Measurements from ENCODE around the gene ODF4. TPM values are rescaled to one million over a fixed set of nuclear protein-coding genes. Genes with fewer than 3 reads are reported as not detected.
A peak's percentile ranks its signal among the peaks of the same experiment; 100 is the strongest.

The ODF4 gene
- total RNA-seq, 2 experiments from 2014 or later: not detected

GRCh38 chr17:8314797-8315763, 24.6 kb upstream of the ODF4 start:
- CTCF ChIA-PET: interaction anchor here (0.7 kb wide), 1 partner anchor 14 kb away, joined by 5 read pairs; no protein-coding TSS in a partner anchor
- Mint-ChIP-seq H3K27me3 (ENCODE audit: low read depth) (peaks cover 6% of the 10 kb centered on the region), H3K36me3 (ENCODE audit: low read depth) (no peaks in the 10 kb centered on the region), H3K4me3 (no peak overlapping the region), H3K27ac (no peak overlapping the region), H3K4me1 (ENCODE audit: low read depth) (no peaks in the 10 kb centered on the region), H3K9me3 (no peaks in the 10 kb centered on the region)
- intact Hi-C loops (cut with micrococcal nuclease): no loop called here
- no peak for DNase-seq

- no peak overlapping the region for H3K4me3 Mint-ChIP-seq
- CTCF ChIA-PET: no interaction called here
- H3K36me3 Mint-ChIP-seq (ENCODE audit: low read depth): no peaks in the 10 kb centered on the region
- H3K27me3 Mint-ChIP-seq (ENCODE audit: low read depth): peaks cover 6% of the 10 kb centered on the region
- H3K4me1 Mint-ChIP-seq (ENCODE audit: low read depth): no peaks in the 10 kb centered on the region
- no peak for DNase-seq
- no peak overlapping the region for H3K27ac Mint-ChIP-seq
- no peaks in the 10 kb centered on the region for H3K9me3 Mint-ChIP-seq
- intact Hi-C loops (cut with micrococcal nuclease): no loop called here
Observed at GRCh38 chr17:8315764-8316217, 23.8 kb upstream of the ODF4 start.

DNA sequence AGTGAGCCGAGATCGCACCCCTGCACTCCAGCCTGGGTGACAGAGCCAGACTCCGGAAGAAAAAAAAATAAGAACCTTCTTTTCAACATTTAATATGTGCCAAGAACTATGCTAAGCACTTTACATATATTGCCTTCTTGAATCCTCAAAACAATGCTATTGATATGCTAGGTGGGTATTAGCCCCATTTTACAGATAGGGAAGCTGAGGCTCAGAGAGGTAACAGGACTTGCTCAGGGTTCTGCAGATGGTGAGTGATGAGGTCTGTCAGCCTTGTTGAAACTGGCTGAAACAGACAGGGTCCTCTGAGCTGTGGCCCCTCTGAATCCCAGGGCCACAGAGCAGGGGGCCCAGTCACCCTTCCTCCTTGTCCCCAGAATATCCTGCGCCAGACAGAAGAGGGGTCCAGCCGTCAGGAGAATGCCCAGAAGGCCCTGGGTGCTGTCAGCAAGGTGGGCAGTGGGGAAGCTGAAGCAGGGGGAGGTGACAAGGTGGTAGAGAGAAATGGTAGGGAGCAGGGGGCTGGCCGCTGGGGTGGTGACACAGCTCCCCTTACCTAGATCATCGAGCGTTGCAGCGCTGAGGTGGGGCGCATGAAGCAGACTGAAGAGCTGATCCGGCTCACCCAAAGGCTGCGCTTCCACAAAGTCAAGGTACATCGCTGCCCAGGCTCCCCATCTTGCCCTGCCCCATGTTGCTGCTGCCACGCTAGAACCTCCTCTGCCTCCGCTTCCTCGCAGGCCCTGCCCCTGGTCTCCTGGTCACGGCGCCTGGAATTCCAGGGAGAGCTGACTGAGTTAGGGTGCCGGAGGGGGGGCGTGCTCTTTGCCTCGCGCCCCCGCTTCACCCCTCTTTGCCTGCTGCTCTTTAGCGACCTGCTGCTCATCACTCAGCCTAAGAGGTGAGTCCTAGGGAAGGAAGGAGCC, 21.4 kb upstream of the ODF4 start:
- CTCF ChIA-PET: interaction anchor here (0.9 kb wide), 1 partner anchor 17 kb away, joined by 6 read pairs; no protein-coding TSS in a partner anchor

GRCh38 chr17:8320262-8320661, 19.4 kb upstream of the ODF4 start:
- intact Hi-C loops (cut with micrococcal nuclease): no loop called here
- no peak for DNase-seq
- no peak overlapping the region for H3K27ac Mint-ChIP-seq
- H3K36me3 Mint-ChIP-seq (ENCODE audit: low read depth): no peaks in the 10 kb centered on the region
- CTCF ChIA-PET: interaction anchor here (0.7 kb wide), 1 partner anchor 360 kb away, joined by 3 read pairs; no protein-coding TSS in a partner anchor
- H3K9me3 Mint-ChIP-seq: no peaks in the 10 kb centered on the region
- H3K4me1 Mint-ChIP-seq (ENCODE audit: low read depth): no peaks in the 10 kb centered on the region
- H3K27me3 Mint-ChIP-seq (ENCODE audit: low read depth): peaks cover 10% of the 10 kb centered on the region
- no peak overlapping the region for H3K4me3 Mint-ChIP-seq

More for the DNA sequence above, 21.4 kb upstream of the ODF4 start:
- intact Hi-C loops (cut with micrococcal nuclease): no loop called here
- DNase-seq: no peak
- Mint-ChIP-seq H3K4me3 (no peak overlapping the region), H3K36me3 (ENCODE audit: low read depth) (no peaks in the 10 kb centered on the region), H3K4me1 (ENCODE audit: low read depth) (no peaks in the 10 kb centered on the region), H3K9me3 (no peaks in the 10 kb centered on the region), H3K27ac (no peak overlapping the region), H3K27me3 (ENCODE audit: low read depth) (peaks cover 6% of the 10 kb centered on the region)

DNA sequence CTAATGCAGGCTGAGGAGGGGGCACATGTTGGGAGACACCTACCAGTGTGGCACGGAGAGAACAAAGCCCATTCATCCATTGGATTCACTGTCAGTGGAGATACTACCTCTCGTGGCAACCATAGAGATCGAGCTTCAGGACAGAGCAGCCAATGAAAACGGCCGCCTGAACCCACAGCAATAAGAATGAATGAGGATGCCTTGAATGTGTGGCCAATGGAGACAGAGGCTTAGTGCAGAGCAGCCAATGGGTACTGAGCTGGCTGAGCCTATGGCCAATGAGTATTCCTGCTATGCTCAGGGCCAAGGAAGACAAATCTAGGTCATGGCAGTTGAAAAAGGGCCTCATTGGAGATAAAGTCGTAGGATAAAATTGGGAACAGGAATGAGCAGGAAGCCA, 18.6 kb upstream of the ODF4 start:
- Mint-ChIP-seq H3K27me3 (ENCODE audit: low read depth) (peaks cover 13% of the 10 kb centered on the region), H3K36me3 (ENCODE audit: low read depth) (no peaks in the 10 kb centered on the region), H3K9me3 (no peaks in the 10 kb centered on the region), H3K27ac (no peak overlapping the region), H3K4me3 (no peak overlapping the region), H3K4me1 (ENCODE audit: low read depth) (peaks cover 3% of the 10 kb centered on the region)
- CTCF ChIA-PET: no interaction called here
- DNase-seq: no peak
- intact Hi-C loops (cut with micrococcal nuclease): no loop called here

- intact Hi-C loops (cut with micrococcal nuclease): no loop called here
- no peaks in the 10 kb centered on the region for H3K9me3 Mint-ChIP-seq
- H3K27ac Mint-ChIP-seq: no peak overlapping the region
- H3K4me1 Mint-ChIP-seq (ENCODE audit: low read depth): peaks cover 11% of the 10 kb centered on the region
- CTCF ChIA-PET: interaction anchor here (0.6 kb wide), 1 partner anchor 21 kb away, joined by 3 read pairs; no protein-coding TSS in a partner anchor
- no peaks in the 10 kb centered on the region for H3K36me3 Mint-ChIP-seq (ENCODE audit: low read depth)
- peaks cover 22% of the 10 kb centered on the region for H3K27me3 Mint-ChIP-seq (ENCODE audit: low read depth)
- DNase-seq: no peak
- H3K4me3 Mint-ChIP-seq: no peak overlapping the region
Observed at GRCh38 chr17:8322061-8322460, 17.6 kb upstream of the ODF4 start.

- CTCF ChIA-PET: no interaction called here
- peaks cover 18% of the 10 kb centered on the region for H3K4me1 Mint-ChIP-seq (ENCODE audit: low read depth)
- H3K36me3 Mint-ChIP-seq (ENCODE audit: low read depth): no peaks in the 10 kb centered on the region
- intact Hi-C loops (cut with micrococcal nuclease): no loop called here
- no peak for DNase-seq
- H3K4me3 Mint-ChIP-seq: no peak overlapping the region
- H3K9me3 Mint-ChIP-seq: no peaks in the 10 kb centered on the region
- H3K27me3 Mint-ChIP-seq (ENCODE audit: low read depth): peaks cover 34% of the 10 kb centered on the region
- H3K27ac Mint-ChIP-seq: no peak overlapping the region
Observed at GRCh38 chr17:8324132-8324531, 15.5 kb upstream of the ODF4 start.

DNA sequence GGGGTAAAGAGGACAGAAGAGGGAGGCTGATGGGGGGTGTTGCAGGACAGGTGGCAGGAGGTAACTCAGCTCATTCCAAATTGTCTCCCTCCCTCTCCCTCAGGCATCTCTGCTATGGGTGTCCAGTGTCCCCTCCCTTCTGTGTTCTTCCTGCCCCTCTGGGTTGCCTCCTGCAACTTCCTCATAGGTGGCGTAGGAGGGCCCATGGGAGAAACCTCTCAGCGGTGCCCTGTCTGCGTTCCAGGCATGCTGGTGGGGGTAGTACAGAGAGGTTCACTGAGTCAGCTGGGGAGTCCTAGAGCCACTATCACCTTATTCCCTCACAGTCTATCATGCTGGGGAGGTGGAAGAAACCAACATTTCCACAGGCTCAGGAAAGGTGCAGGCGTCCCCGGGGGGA, 14.7 kb upstream of the ODF4 start:
- intact Hi-C loops (cut with micrococcal nuclease): no loop called here
- Mint-ChIP-seq H3K9me3 (no peaks in the 10 kb centered on the region), H3K36me3 (ENCODE audit: low read depth) (no peaks in the 10 kb centered on the region), H3K4me1 (ENCODE audit: low read depth) (peaks cover 18% of the 10 kb centered on the region), H3K4me3 (no peak overlapping the region), H3K27ac (no peak overlapping the region), H3K27me3 (ENCODE audit: low read depth) (peaks cover 34% of the 10 kb centered on the region)
- CTCF ChIA-PET: no interaction called here
- DNase-seq: no peak

- H3K36me3 Mint-ChIP-seq (ENCODE audit: low read depth): no peaks in the 10 kb centered on the region
- CTCF ChIA-PET: interaction anchor here (0.6 to 2.1 kb wide), 5 partner anchors 12 to 61 kb away, joined by 3 to 10 read pairs (median 4); partner anchors contain the start of gene RANGRF
Observed at GRCh38 chr17:8326511-8327302, 12.9 kb upstream of the ODF4 start.

GRCh38 chr17:8327303-8327649, 12.4 kb upstream of the ODF4 start:
- H3K4me3 Mint-ChIP-seq: peak overlapping the region; percentile 65
- DNase-seq: no peak
- no peak overlapping the region for H3K27ac Mint-ChIP-seq
- CTCF ChIA-PET: interaction anchor here (0.6 to 2.1 kb wide), 3 partner anchors 11 to 27 kb away, joined by 3 to 10 read pairs (median 10); no protein-coding TSS in a partner anchor
- intact Hi-C loops (cut with micrococcal nuclease): no loop called here
- H3K36me3 Mint-ChIP-seq (ENCODE audit: low read depth): no peaks in the 10 kb centered on the region
- H3K9me3 Mint-ChIP-seq: no peaks in the 10 kb centered on the region
- H3K4me1 Mint-ChIP-seq (ENCODE audit: low read depth): peaks cover 18% of the 10 kb centered on the region
- peaks cover 34% of the 10 kb centered on the region for H3K27me3 Mint-ChIP-seq (ENCODE audit: low read depth)

More at GRCh38 chr17:8326511-8327302, 12.9 kb upstream of the ODF4 start:
- Mint-ChIP-seq H3K4me3 (peak overlapping the region; percentile 65), H3K27ac (no peak overlapping the region), H3K27me3 (ENCODE audit: low read depth) (peaks cover 34% of the 10 kb centered on the region), H3K4me1 (ENCODE audit: low read depth) (peaks cover 18% of the 10 kb centered on the region), H3K9me3 (no peaks in the 10 kb centered on the region)
- DNase-seq: peak; percentile 50
- intact Hi-C loops (cut with micrococcal nuclease): no loop called here

- H3K27ac Mint-ChIP-seq: no peak overlapping the region
- intact Hi-C loops (cut with micrococcal nuclease): no loop called here
- peaks cover 12% of the 10 kb centered on the region for H3K27me3 Mint-ChIP-seq (ENCODE audit: low read depth)
- no peaks in the 10 kb centered on the region for H3K9me3 Mint-ChIP-seq
- peaks cover 6% of the 10 kb centered on the region for H3K4me1 Mint-ChIP-seq (ENCODE audit: low read depth)
- CTCF ChIA-PET: no interaction called here
- no peaks in the 10 kb centered on the region for H3K36me3 Mint-ChIP-seq (ENCODE audit: low read depth)
- no peak overlapping the region for H3K4me3 Mint-ChIP-seq
- no peak for DNase-seq
Observed at GRCh38 chr17:8332128-8332527, 7.5 kb upstream of the ODF4 start.
